K562 (cell line): Measurements from ENCODE around the gene PHACTR3. TPM values are rescaled to one million over a fixed set of nuclear protein-coding genes. Genes with fewer than 3 reads are reported as not detected.

Experiments
- ATAC-seq: fragments of 200-7000 bp; cut with Tn5 transposase; 3 replicates; pipeline ENCODE4 v1.9.1; 2020; ENCODE audit warnings: moderate library complexity
- BruUV-seq: library from RNA; stranded (reverse); fragments of 400-500 nt; replicated peaks from 2 replicates; lab custom pipeline; 2021; lab: Mats Ljungman, UMichigan
- CTCF ChIA-PET: fragments of 300-600 bp; formaldehyde crosslinking; extraction: SDS; loops from one replicate; lab custom pipeline; 2021; ENCODE audit warnings: low intra/inter-chr PET ratio; lab: Yijun Ruan, JAX
- POLR2A ChIA-PET: fragments of 300-600, 350-650 bp; sonication (Branson Sonifier 250); formaldehyde crosslinking; extraction: SDS; loops from one replicate; lab custom pipeline; 2021; ENCODE audit warnings: antibody characterized with exemption, inconsistent platforms; lab: Yijun Ruan, JAX
- DNase-seq, 4 experiments: peaks; one replicate each; pipeline versions ENCODE4 v3.0.0 to v3.0.0-alpha.2; 2011 to 2018; ENCODE audit warnings: low spot score in 3 of 4, mixed read lengths in 3 of 4; ENCODE audit errors: extremely low read depth in 1 of 4
- FAIRE-seq: peaks from 2 replicates; lab custom pipeline; 2011; peaks lifted over from hg19 to GRCh38; lab: Jason Lieb, UNC
- H2AFZ ChIP-seq: 2 replicates; pipeline ENCODE4 v1.6.0; 2011; ENCODE audit warnings: low read depth, low read length, control low read depth, inconsistent platforms
- H3K27ac ChIP-seq: fragments of 200-600 bp; 3 replicates; pipeline ENCODE4 v1.8.0; 2011; ENCODE audit warnings: low read depth, mild to moderate bottlenecking, control low read depth, inconsistent platforms, low read length, moderate library complexity, mixed read lengths; ENCODE audit errors: extremely low read depth
- H3K27me3 ChIP-seq, 2 experiments: fragments of 300-600 bp in 1 of 2; 2 replicates in 1 of 2; 3 replicates in 1 of 2; pipeline versions ENCODE4 v1.6.0 to v1.8.0; 2011; ENCODE audit warnings: inconsistent platforms in 2 of 2, low read length in 2 of 2, mild to moderate bottlenecking in 1 of 2, mixed read lengths in 1 of 2, moderate library complexity in 1 of 2; ENCODE audit not compliant: control insufficient read depth in 2 of 2, insufficient read depth in 2 of 2
- H3K36me3 ChIP-seq: fragments of 300-600 bp; 3 replicates; pipeline ENCODE4 v1.8.0; 2011; ENCODE audit warnings: mild to moderate bottlenecking, low read length, inconsistent platforms; ENCODE audit not compliant: control insufficient read depth, insufficient read depth
- H3K4me1 ChIP-seq, 2 experiments: fragments of 200-600 bp in 1 of 2; replicated peaks in 1 of 2; 2 replicates in 1 of 2; 3 replicates in 1 of 2; pipeline versions ENCODE4 v1.5.1 to v1.8.0; 2011; ENCODE audit warnings: inconsistent platforms in 2 of 2, low read length in 2 of 2, mild to moderate bottlenecking in 1 of 2, mixed read lengths in 1 of 2, moderate library complexity in 1 of 2; ENCODE audit not compliant: control insufficient read depth in 2 of 2, insufficient read depth in 2 of 2
- H3K4me2 ChIP-seq: 2 replicates; pipeline ENCODE4 v1.6.1; 2011; ENCODE audit warnings: low read length, control low read depth, inconsistent platforms, mixed read lengths; ENCODE audit not compliant: insufficient read depth
- H3K4me3 ChIP-seq: fragments of 200-600 bp; sonication (generic), shearing (Covaris generic); 2 replicates; pipeline ENCODE4 v1.5.1; 2016; ENCODE audit warnings: control low read depth, inconsistent platforms
- H3K79me2 ChIP-seq: fragments of 200-600 bp; 3 replicates; pipeline ENCODE4 v1.8.0; 2011; ENCODE audit warnings: low read length, inconsistent platforms; ENCODE audit not compliant: control insufficient read depth, insufficient read depth
- H3K9ac ChIP-seq, 2 experiments: 2 replicates each; pipeline versions ENCODE4 v1.6.0 to v1.6.1; 2011; ENCODE audit warnings: low read depth in 2 of 2, low read length in 2 of 2, control low read depth in 1 of 2, inconsistent platforms in 1 of 2, mild to moderate bottlenecking in 1 of 2, mixed read lengths in 1 of 2; ENCODE audit not compliant: insufficient read depth in 1 of 2
- H3K9me1 ChIP-seq: one replicate; pipeline ENCODE4 v1.6.0; 2011; ENCODE audit warnings: inconsistent platforms, mild to moderate bottlenecking, low read length, moderate library complexity; ENCODE audit not compliant: control insufficient read depth, insufficient read depth
- H3K9me3 ChIP-seq: replicated peaks from 2 replicates; pipeline ENCODE4 v1.5.1; 2011; ENCODE audit warnings: low read depth, low read length, inconsistent platforms; ENCODE audit not compliant: control insufficient read depth, insufficient read depth
- H4K20me1 ChIP-seq: replicated peaks from 2 replicates; pipeline ENCODE4 v1.6.1; 2011; ENCODE audit warnings: low read length, inconsistent platforms, mixed read lengths; ENCODE audit not compliant: control insufficient read depth, insufficient read depth
- BACH1 ChIP-seq: fragments of 200-800 bp; sonication (Bioruptor generic); IDR thresholded peaks from 2 replicates; pipeline ENCODE4 v1.6.1; 2016; ENCODE audit warnings: missing genetic modification characterization, missing compliant biosample characterization
- BRF1 ChIP-seq: IDR thresholded peaks from 3 replicates; pipeline ENCODE4 v1.6.1; 2011; ENCODE audit warnings: borderline replicate concordance, mild to moderate bottlenecking; ENCODE audit not compliant: insufficient read length; ENCODE audit errors: extremely low read depth
- CTBP1 ChIP-seq: fragments of 450-650 bp; IDR thresholded peaks from 2 replicates; pipeline ENCODE4 v1.6.1; 2016; ENCODE audit warnings: borderline replicate concordance
- FOSL1 ChIP-seq: fragments of 200-800 bp; sonication (Bioruptor generic); conservative IDR thresholded peaks from 2 replicates; pipeline ENCODE4 v1.6.1; 2016; ENCODE audit warnings: missing genetic modification characterization, missing compliant biosample characterization
- FOXP1 ChIP-seq: sonication (generic); formaldehyde crosslinking; IDR thresholded peaks from 2 replicates; pipeline ENCODE4 v1.8.0; 2022; ENCODE audit warnings: mild to moderate bottlenecking, missing genetic modification reagents
- MXI1 ChIP-seq: IDR thresholded peaks from 2 replicates; pipeline ENCODE4 v1.6.1; 2011; ENCODE audit warnings: low read depth, mild to moderate bottlenecking, improper control_type of control experiment, low read length
- SMAD4 ChIP-seq: fragments of 250-450 bp; sonication (Bioruptor Pico); conservative IDR thresholded peaks from 2 replicates; pipeline ENCODE4 v1.8.0; 2021; ENCODE audit warnings: inconsistent platforms, mild to moderate bottlenecking, moderate library complexity
- SMARCC2 ChIP-seq: fragments of 450-650 bp; IDR thresholded peaks from 2 replicates; pipeline ENCODE4 v1.6.1; 2017; ENCODE audit warnings: antibody characterized with exemption, moderate library complexity, mild to moderate bottlenecking, low read depth
- ZNF12 ChIP-seq: sonication (generic); formaldehyde crosslinking; IDR thresholded peaks from 2 replicates; pipeline ENCODE4 v1.4.0; 2020; ENCODE audit warnings: mild to moderate bottlenecking, missing genetic modification reagents
- WGBS: fragments of 100-300 bp; shearing (Covaris generic); methylation state at CpG from one replicate; pipeline ENCODE4 v1.1.6; 2016; ENCODE audit warnings: low coverage, mixed read lengths; ENCODE audit not compliant: insufficient coverage; ENCODE audit errors: missing lambda C conversion rate; 5-methylcytosine and 5-hydroxymethylcytosine counted together
- in situ Hi-C: fragments of 300-500 bp; cut with MboI; formaldehyde crosslinking; loops from 4 replicates; pipeline ENCODE4 v1.15.0; 2018; ENCODE audit warnings: inconsistent platforms, mixed read lengths
- intact Hi-C: fragments of 100-400 bp; cut with micrococcal nuclease; formaldehyde crosslinking; loops from 2 replicates; pipeline ENCODE4 v1.14.2; 2022
- polyA plus RNA-seq, 8 experiments: library from polyadenylated mRNA; depleted of rRNA in 4 of 8; stranded (reverse) in 5 of 8; unstranded in 3 of 8; fragments of >200 nt; fragmentation: Nextera tagmentation in 2 of 8; fragmentation: Illumina TruSeq in 1 of 8; extraction: Ambion mirVana in 2 of 8; extraction: Trizol in 1 of 8; gene quantifications; 2 replicates each; pipeline versions ENCODE4 v1.2.1 to v1.2.3, GENCODE V29; 2011 to 2014; ENCODE audit warnings: inconsistent platforms in 1 of 8, missing spikeins in 1 of 8
- total RNA-seq, 7 experiments: library from RNA; depleted of rRNA in 6 of 7; stranded (reverse); fragments of >200 nt in 6 of 7; fragmentation: Illumina TruSeq in 2 of 7; extraction: Trizol in 2 of 7; gene quantifications; 2 replicates each; pipeline versions ENCODE4 v1.2.1 to v1.2.3, GENCODE V29; 2011 to 2021; ENCODE audit warnings: low replicate concordance in 1 of 7
- TF ChIP-seq, protein P1 (sequence below): fragments of 450-650 bp; IDR thresholded peaks from 2 replicates; pipeline ENCODE4 v1.6.1; 2016
- TF ChIP-seq, protein P2 (sequence below): fragments of 450-650 bp; formaldehyde crosslinking; IDR thresholded peaks from 2 replicates; pipeline ENCODE4 v1.4.0; 2022; ENCODE audit warnings: missing genetic modification characterization
- TF ChIP-seq, protein P3 (sequence below): sonication (generic); formaldehyde crosslinking; IDR thresholded peaks from 2 replicates; pipeline ENCODE4 v1.8.0; 2023; ENCODE audit warnings: missing genetic modification reagents, mild to moderate bottlenecking, borderline replicate concordance
- TF ChIP-seq, protein P4 (sequence below): fragments of 250-450 bp; sonication (Bioruptor Pico); IDR thresholded peaks from 2 replicates; pipeline ENCODE4 v1.5.0; 2021; ENCODE audit warnings: mild to moderate bottlenecking, borderline replicate concordance

PHACTR3 gene
- total and polyA plus RNA-seq, 9 of the 15 experiments (the other 6 are each of a cell fraction or from before 2014, with no cell fraction given), result not detected

DNA sequence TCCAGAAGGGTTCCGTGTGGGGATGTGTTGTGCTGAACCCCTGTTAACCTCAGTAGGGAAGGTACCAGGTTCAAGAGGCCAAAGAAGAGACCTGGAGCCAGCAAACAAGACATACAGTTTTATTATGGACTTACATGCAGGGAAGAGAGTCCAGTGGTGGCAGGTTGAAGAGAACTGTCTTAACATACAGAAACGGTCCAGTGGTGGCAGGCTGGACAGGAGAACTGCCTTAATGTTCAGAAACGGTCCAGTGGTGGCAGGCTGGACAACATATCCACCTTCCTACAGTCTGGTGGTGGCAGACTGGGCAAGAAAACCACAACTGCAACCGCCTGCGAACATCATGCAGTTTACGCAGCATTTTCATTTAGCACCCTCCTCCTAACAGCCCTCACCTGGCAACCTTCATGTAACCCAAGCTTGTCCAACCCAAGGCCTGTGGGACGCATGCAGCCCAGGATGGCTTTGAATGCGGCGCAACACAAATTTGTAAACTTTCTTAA lies 75.9 kb downstream of the PHACTR3 start:
- Histone ChIP-seq H3K4me3 (no peak overlapping the region), H3K27me3 (peaks cover 6 to 10% of the 10 kb centered on the region in 2 experiments; a peak in 2 of 5 replicates), H3K36me3 (no peaks in the 10 kb centered on the region), H3K79me2 (no peaks in the 10 kb centered on the region), H2AFZ (no peak overlapping the region), H3K9me1 (peaks cover 4% of the 10 kb centered on the region), H3K9me3 (no peaks in the 10 kb centered on the region), H3K9ac (no peak overlapping the region), H3K4me1 (no peaks in the 10 kb centered on the region), H3K4me2 (no peak overlapping the region), H3K27ac (no peak overlapping the region), H4K20me1 (no peaks in the 10 kb centered on the region)
- no peak for FAIRE-seq
- intact Hi-C loops (no loop called here), in situ Hi-C loops (no loop called here)
- ChIA-PET POLR2A (no interaction called here), CTCF (no interaction called here)
- no peak for ATAC-seq
- 8% methylated on average over 9 of the region's 9 CpGs for WGBS
- DNase-seq, result no peak
- BruUV-seq, result no TSS peak
- TF ChIP-seq, protein P1, sequence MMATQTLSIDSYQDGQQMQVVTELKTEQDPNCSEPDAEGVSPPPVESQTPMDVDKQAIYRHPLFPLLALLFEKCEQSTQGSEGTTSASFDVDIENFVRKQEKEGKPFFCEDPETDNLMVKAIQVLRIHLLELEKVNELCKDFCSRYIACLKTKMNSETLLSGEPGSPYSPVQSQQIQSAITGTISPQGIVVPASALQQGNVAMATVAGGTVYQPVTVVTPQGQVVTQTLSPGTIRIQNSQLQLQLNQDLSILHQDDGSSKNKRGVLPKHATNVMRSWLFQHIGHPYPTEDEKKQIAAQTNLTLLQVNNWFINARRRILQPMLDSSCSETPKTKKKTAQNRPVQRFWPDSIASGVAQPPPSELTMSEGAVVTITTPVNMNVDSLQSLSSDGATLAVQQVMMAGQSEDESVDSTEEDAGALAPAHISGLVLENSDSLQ, result no peak
- TF ChIP-seq SMARCC2, result no peak
- no peak for TF ChIP-seq ZNF12
- no peak for TF ChIP-seq MXI1
- TF ChIP-seq FOSL1 (tag), result no peak
- TF ChIP-seq, protein P2, sequence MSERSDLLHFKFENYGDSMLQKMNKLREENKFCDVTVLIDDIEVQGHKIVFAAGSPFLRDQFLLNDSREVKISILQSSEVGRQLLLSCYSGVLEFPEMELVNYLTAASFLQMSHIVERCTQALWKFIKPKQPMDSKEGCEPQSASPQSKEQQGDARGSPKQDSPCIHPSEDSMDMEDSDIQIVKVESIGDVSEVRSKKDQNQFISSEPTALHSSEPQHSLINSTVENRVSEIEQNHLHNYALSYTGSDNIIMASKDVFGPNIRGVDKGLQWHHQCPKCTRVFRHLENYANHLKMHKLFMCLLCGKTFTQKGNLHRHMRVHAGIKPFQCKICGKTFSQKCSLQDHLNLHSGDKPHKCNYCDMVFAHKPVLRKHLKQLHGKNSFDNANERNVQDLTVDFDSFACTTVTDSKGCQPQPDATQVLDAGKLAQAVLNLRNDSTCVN (CRISPR knock-in tag), result no peak
- TF ChIP-seq FOXP1 (CRISPR knock-in tag), result no peak
- no peak for TF ChIP-seq CTBP1
- no peak for TF ChIP-seq SMAD4 (CRISPR knock-in tag)
- TF ChIP-seq, protein P3, sequence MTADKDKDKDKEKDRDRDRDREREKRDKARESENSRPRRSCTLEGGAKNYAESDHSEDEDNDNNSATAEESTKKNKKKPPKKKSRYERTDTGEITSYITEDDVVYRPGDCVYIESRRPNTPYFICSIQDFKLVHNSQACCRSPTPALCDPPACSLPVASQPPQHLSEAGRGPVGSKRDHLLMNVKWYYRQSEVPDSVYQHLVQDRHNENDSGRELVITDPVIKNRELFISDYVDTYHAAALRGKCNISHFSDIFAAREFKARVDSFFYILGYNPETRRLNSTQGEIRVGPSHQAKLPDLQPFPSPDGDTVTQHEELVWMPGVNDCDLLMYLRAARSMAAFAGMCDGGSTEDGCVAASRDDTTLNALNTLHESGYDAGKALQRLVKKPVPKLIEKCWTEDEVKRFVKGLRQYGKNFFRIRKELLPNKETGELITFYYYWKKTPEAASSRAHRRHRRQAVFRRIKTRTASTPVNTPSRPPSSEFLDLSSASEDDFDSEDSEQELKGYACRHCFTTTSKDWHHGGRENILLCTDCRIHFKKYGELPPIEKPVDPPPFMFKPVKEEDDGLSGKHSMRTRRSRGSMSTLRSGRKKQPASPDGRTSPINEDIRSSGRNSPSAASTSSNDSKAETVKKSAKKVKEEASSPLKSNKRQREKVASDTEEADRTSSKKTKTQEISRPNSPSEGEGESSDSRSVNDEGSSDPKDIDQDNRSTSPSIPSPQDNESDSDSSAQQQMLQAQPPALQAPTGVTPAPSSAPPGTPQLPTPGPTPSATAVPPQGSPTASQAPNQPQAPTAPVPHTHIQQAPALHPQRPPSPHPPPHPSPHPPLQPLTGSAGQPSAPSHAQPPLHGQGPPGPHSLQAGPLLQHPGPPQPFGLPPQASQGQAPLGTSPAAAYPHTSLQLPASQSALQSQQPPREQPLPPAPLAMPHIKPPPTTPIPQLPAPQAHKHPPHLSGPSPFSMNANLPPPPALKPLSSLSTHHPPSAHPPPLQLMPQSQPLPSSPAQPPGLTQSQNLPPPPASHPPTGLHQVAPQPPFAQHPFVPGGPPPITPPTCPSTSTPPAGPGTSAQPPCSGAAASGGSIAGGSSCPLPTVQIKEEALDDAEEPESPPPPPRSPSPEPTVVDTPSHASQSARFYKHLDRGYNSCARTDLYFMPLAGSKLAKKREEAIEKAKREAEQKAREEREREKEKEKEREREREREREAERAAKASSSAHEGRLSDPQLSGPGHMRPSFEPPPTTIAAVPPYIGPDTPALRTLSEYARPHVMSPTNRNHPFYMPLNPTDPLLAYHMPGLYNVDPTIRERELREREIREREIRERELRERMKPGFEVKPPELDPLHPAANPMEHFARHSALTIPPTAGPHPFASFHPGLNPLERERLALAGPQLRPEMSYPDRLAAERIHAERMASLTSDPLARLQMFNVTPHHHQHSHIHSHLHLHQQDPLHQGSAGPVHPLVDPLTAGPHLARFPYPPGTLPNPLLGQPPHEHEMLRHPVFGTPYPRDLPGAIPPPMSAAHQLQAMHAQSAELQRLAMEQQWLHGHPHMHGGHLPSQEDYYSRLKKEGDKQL (CRISPR knock-in tag), result no peak
- no peak for TF ChIP-seq BACH1 (tag)
- TF ChIP-seq, protein P4, sequence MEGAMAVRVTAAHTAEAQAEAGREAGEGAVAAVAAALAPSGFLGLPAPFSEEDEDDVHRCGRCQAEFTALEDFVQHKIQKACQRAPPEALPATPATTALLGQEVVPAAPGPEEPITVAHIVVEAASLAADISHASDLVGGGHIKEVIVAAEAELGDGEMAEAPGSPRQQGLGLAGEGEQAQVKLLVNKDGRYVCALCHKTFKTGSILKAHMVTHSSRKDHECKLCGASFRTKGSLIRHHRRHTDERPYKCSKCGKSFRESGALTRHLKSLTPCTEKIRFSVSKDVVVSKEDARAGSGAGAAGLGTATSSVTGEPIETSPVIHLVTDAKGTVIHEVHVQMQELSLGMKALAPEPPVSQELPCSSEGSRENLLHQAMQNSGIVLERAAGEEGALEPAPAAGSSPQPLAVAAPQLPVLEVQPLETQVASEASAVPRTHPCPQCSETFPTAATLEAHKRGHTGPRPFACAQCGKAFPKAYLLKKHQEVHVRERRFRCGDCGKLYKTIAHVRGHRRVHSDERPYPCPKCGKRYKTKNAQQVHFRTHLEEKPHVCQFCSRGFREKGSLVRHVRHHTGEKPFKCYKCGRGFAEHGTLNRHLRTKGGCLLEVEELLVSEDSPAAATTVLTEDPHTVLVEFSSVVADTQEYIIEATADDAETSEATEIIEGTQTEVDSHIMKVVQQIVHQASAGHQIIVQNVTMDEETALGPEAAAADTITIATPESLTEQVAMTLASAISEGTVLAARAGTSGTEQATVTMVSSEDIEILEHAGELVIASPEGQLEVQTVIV (CRISPR knock-in tag), result no peak
- TF ChIP-seq BRF1, result no peak
